Endothelial cell of umbilical vein (primary cell): ENCODE measurements around the gene TTK.

ENCODE experiments used
- EZH2 ChIP-seq: IDR thresholded peaks from 2 replicates; pipeline ENCODE4 v1.6.1; 2012; ENCODE audit warnings: borderline replicate concordance, low read depth, mild to moderate bottlenecking, moderate library complexity, low read length, inconsistent platforms; ENCODE audit not compliant: severe bottlenecking
- FOS ChIP-seq: IDR thresholded peaks from 2 replicates; pipeline ENCODE4 v1.6.1; 2011; ENCODE audit warnings: mild to moderate bottlenecking, low read length, moderate library complexity, borderline replicate concordance; ENCODE audit not compliant: insufficient read depth
- GATA2 ChIP-seq: IDR thresholded peaks from 2 replicates; pipeline ENCODE4 v1.7.0; 2011; ENCODE audit warnings: low read depth, mild to moderate bottlenecking, moderate library complexity, mixed read lengths, low read length; ENCODE audit not compliant: insufficient read length, insufficient read depth
- JUN ChIP-seq: IDR thresholded peaks from 2 replicates; pipeline ENCODE4 v1.6.1; 2011; ENCODE audit warnings: borderline replicate concordance, low read depth; ENCODE audit not compliant: insufficient read length, insufficient read depth
- MYC ChIP-seq: IDR thresholded peaks from one replicate; pipeline ENCODE4 v1.6.1; 2011; ENCODE audit warnings: mild to moderate bottlenecking, low read depth, low read length
- POLR2A ChIP-seq: IDR thresholded peaks from 2 replicates; pipeline ENCODE4 v1.6.1; 2012; ENCODE audit warnings: low read depth, mild to moderate bottlenecking, control low read depth, low read length
- POLR2AphosphoS5 ChIP-seq: IDR thresholded peaks from 2 replicates; pipeline ENCODE4 v1.6.1; 2012; ENCODE audit warnings: low read depth, mild to moderate bottlenecking, control low read depth, low read length, moderate library complexity; ENCODE audit not compliant: insufficient read depth
- TF ChIP-seq, protein P1 (sequence below), 2 donors: IDR thresholded peaks; 1 replicate in 1 of 2; 2 replicates in 1 of 2; pipeline ENCODE4 v1.5.1; 2011; ENCODE audit warnings: low read length in 2 of 2, mild to moderate bottlenecking in 2 of 2, moderate library complexity in 2 of 2, control low read depth in 1 of 2, inconsistent platforms in 1 of 2, low read depth in 1 of 2; ENCODE audit not compliant: insufficient read depth in 1 of 2; ENCODE audit errors: extremely low read depth in 1 of 2
- TF ChIP-seq, protein P2 (sequence below): IDR thresholded peaks from 2 replicates; pipeline ENCODE4 v1.6.1; 2011; ENCODE audit not compliant: insufficient read depth, insufficient read length

DNA sequence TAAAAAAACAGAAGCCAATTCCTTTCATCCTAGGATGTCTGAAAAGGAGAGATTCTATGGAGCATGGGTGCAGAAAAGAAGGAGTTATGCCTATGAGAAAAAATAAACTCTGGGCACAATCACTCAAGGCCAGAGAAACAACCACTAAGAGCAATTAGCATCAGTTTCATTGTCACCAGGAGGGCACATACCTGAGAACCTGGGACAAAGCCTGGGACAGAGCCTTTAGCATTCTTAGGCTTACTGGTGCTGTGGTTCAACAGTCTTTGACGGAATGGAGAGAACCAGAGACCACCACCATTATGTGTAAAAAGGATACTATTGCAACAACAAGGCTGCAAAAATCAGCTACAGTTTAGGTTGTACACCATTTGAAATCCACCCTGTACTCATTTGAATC, 72.6 kb downstream of the TTK start:
- TF ChIP-seq, protein P1, sequence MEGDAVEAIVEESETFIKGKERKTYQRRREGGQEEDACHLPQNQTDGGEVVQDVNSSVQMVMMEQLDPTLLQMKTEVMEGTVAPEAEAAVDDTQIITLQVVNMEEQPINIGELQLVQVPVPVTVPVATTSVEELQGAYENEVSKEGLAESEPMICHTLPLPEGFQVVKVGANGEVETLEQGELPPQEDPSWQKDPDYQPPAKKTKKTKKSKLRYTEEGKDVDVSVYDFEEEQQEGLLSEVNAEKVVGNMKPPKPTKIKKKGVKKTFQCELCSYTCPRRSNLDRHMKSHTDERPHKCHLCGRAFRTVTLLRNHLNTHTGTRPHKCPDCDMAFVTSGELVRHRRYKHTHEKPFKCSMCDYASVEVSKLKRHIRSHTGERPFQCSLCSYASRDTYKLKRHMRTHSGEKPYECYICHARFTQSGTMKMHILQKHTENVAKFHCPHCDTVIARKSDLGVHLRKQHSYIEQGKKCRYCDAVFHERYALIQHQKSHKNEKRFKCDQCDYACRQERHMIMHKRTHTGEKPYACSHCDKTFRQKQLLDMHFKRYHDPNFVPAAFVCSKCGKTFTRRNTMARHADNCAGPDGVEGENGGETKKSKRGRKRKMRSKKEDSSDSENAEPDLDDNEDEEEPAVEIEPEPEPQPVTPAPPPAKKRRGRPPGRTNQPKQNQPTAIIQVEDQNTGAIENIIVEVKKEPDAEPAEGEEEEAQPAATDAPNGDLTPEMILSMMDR (IDR thresholded peaks at IDR 0.05; ENCODE audit: extremely low read depth in 1 of 2, insufficient read depth in 1 of 2, low read depth in 1 of 2, low read length in 2 of 2), result no peak
- no peak for TF ChIP-seq GATA2
- TF ChIP-seq, protein P2, sequence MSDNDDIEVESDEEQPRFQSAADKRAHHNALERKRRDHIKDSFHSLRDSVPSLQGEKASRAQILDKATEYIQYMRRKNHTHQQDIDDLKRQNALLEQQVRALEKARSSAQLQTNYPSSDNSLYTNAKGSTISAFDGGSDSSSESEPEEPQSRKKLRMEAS, result no peak
- no peak for TF ChIP-seq POLR2A
- no peak for TF ChIP-seq FOS
- no peak for TF ChIP-seq EZH2
- no peak for TF ChIP-seq POLR2AphosphoS5
- TF ChIP-seq MYC, result no peak
- no peak for TF ChIP-seq JUN
